B cell (primary cell): Measurements from ENCODE around the gene TOX2. TPM values are rescaled to one million over a fixed set of nuclear protein-coding genes. Genes with fewer than 3 reads are reported as not detected.

ENCODE experiments used
- ATAC-seq: fragments of 200-7000 bp; cut with Tn5 transposase; one replicate; pipeline ENCODE4 v1.10.0; 2021; ENCODE audit warnings: low read depth, mild to moderate bottlenecking, moderate number of reproducible peaks, moderate library complexity
- CTCF ChIA-PET: fragments of 350-600 bp; sonication (Branson Sonifier 250); formaldehyde crosslinking; loops from one replicate; lab custom pipeline; 2021; ENCODE audit warnings: antibody characterized with exemption, inconsistent platforms; lab: Charles Lee
- POLR2A ChIA-PET: fragments of 350-600 bp; sonication (Branson Sonifier 250); formaldehyde crosslinking; loops from one replicate; lab custom pipeline; 2021; ENCODE audit warnings: antibody characterized with exemption; lab: Charles Lee
- DNase-seq: peaks from one replicate; pipeline ENCODE4 v3.0.0; 2013
- H2AFZ ChIP-seq: 2 replicates; pipeline ENCODE4 v1.6.1; 2012; ENCODE audit warnings: mild to moderate bottlenecking, low read depth, low read length; ENCODE audit not compliant: insufficient read depth, poor library complexity, severe bottlenecking
- H3K27ac ChIP-seq, 2 donors: 1 replicate in 1 of 2; 2 replicates in 1 of 2; pipeline ENCODE4 v1.5.1; 2012 to 2013; ENCODE audit warnings: low read length in 2 of 2, mild to moderate bottlenecking in 2 of 2, moderate library complexity in 1 of 2
- H3K27me3 ChIP-seq, 4 experiments: fragments of 200-600 bp in 1 of 4; sonication (generic) in 1 of 4; replicated peaks in 1 of 4; 1 replicate in 2 of 4; 2 replicates in 2 of 4; pipeline versions ENCODE4 v1.6.1 to v1.7.0; 2013 to 2016; ENCODE audit warnings: low read length in 3 of 4, mild to moderate bottlenecking in 2 of 4, mixed read lengths in 1 of 4, moderate library complexity in 1 of 4; ENCODE audit not compliant: insufficient read depth in 4 of 4, control insufficient read depth in 3 of 4; ENCODE audit errors: control extremely low read depth in 1 of 4
- H3K36me3 ChIP-seq, 2 experiments: replicated peaks in 1 of 2; 1 replicate in 1 of 2; 2 replicates in 1 of 2; pipeline versions ENCODE4 v1.6.1 to v1.7.1; 2013; ENCODE audit warnings: low read length in 1 of 2; ENCODE audit not compliant: insufficient read depth in 2 of 2, control insufficient read depth in 1 of 2; ENCODE audit errors: control extremely low read depth in 1 of 2, extremely low read depth in 1 of 2
- H3K4me1 ChIP-seq, 2 donors: fragments of 200-600 bp in 1 of 2; sonication (generic) in 1 of 2; 1 replicate in 1 of 2; 2 replicates in 1 of 2; pipeline versions ENCODE4 v1.5.1 to v1.6.1; 2013 to 2017; ENCODE audit warnings: low read length in 2 of 2; ENCODE audit not compliant: control insufficient read depth in 2 of 2, insufficient read depth in 2 of 2
- H3K4me2 ChIP-seq: replicated peaks from 2 replicates; pipeline ENCODE3; 2012; ENCODE audit warnings: mild to moderate bottlenecking, low read depth, low read length; ENCODE audit not compliant: poor library complexity, severe bottlenecking
- H3K4me3 ChIP-seq, 5 experiments: fragments of 200-600 bp in 1 of 5; sonication (generic) in 1 of 5; 1 replicate in 3 of 5; 2 replicates in 2 of 5; pipeline versions ENCODE4 v1.5.1 to v1.7.0; 2011 to 2016; ENCODE audit warnings: low read length in 4 of 5, mild to moderate bottlenecking in 4 of 5, low read depth in 2 of 5, control low read depth in 1 of 5, moderate library complexity in 1 of 5; ENCODE audit not compliant: insufficient read depth in 1 of 5; ENCODE audit errors: control extremely low read depth in 1 of 5, extremely low read depth in 1 of 5
- H3K79me2 ChIP-seq: fragments of 200-600 bp; sonication (generic); one replicate; pipeline ENCODE4 v1.6.0; 2016; ENCODE audit warnings: low read length; ENCODE audit not compliant: control insufficient read depth, insufficient read depth
- H3K9ac ChIP-seq: fragments of 200-600 bp; sonication (generic); 2 replicates; pipeline ENCODE4 v1.6.1; 2017; ENCODE audit warnings: mild to moderate bottlenecking, low read length, moderate library complexity
- H3K9me3 ChIP-seq, 3 donors: one replicate each; pipeline versions ENCODE4 v1.6.1 to v1.7.1; 2013; ENCODE audit warnings: low read length in 2 of 3; ENCODE audit not compliant: control insufficient read depth in 2 of 3, insufficient read depth in 1 of 3; ENCODE audit errors: control extremely low read depth in 1 of 3
- H4K20me1 ChIP-seq: 2 replicates; pipeline ENCODE4 v1.6.0; 2012; ENCODE audit warnings: mild to moderate bottlenecking, low read length; ENCODE audit not compliant: insufficient read depth, control insufficient read depth, poor library complexity, severe bottlenecking
- H3K27ac Mint-ChIP-seq: one replicate; pipeline ENCODE4 v1.8.0; 2021; ENCODE audit warnings: mixed read lengths
- H3K27me3 Mint-ChIP-seq: one replicate; pipeline ENCODE4 v1.8.0; 2021; ENCODE audit warnings: mixed read lengths
- H3K4me1 Mint-ChIP-seq: one replicate; pipeline ENCODE4 v1.8.0; 2021; ENCODE audit warnings: mixed read lengths
- H3K4me3 Mint-ChIP-seq: one replicate; pipeline ENCODE4 v1.8.0; 2021; ENCODE audit warnings: mixed read lengths
- H3K9me3 Mint-ChIP-seq: one replicate; pipeline ENCODE4 v1.8.0; 2022; ENCODE audit warnings: mixed read lengths; ENCODE audit not compliant: insufficient read depth
- EZH2 ChIP-seq: IDR thresholded peaks from 2 replicates; pipeline ENCODE4 v1.6.1; 2012; ENCODE audit warnings: borderline replicate concordance, low read depth, mild to moderate bottlenecking, moderate library complexity, low read length; ENCODE audit not compliant: insufficient read depth, poor library complexity, severe bottlenecking
- WGBS: methylation state at CpG from one replicate; pipeline ENCODE4 v1.1.5; 2013; ENCODE audit warnings: missing lambda C conversion rate; ENCODE audit not compliant: insufficient coverage; 5-methylcytosine and 5-hydroxymethylcytosine counted together
- intact Hi-C: fragments of 100-400 bp; cut with micrococcal nuclease; formaldehyde crosslinking; loops from one replicate; pipeline ENCODE4 v1.10.0; 2022
- polyA plus RNA-seq: library from polyadenylated mRNA; depleted of rRNA; stranded (reverse); fragments of >200 nt; gene quantifications from 2 replicates; pipeline ENCODE4 v1.2.3, GENCODE V29; 2012
- total RNA-seq, 2 donors: library from RNA; stranded (reverse); fragments of 120-200 nt in 1 of 2; gene quantifications; 1 replicate in 1 of 2; 2 replicates in 1 of 2; pipeline versions ENCODE4 v1.2.3 to v1.2.4, GENCODE V29; 2013 to 2022
- TF ChIP-seq, protein P1 (sequence below): fragments of 200-600 bp; IDR thresholded peaks from one replicate; pipeline ENCODE4 v1.8.0; 2022; ENCODE audit warnings: antibody characterized with exemption, mild to moderate bottlenecking

TOX2 gene
- total and polyA plus RNA-seq, 2 donors (not counting 1 experiment from before 2014, with no cell fraction given) = 1.2 to 4.1 TPM

DNA sequence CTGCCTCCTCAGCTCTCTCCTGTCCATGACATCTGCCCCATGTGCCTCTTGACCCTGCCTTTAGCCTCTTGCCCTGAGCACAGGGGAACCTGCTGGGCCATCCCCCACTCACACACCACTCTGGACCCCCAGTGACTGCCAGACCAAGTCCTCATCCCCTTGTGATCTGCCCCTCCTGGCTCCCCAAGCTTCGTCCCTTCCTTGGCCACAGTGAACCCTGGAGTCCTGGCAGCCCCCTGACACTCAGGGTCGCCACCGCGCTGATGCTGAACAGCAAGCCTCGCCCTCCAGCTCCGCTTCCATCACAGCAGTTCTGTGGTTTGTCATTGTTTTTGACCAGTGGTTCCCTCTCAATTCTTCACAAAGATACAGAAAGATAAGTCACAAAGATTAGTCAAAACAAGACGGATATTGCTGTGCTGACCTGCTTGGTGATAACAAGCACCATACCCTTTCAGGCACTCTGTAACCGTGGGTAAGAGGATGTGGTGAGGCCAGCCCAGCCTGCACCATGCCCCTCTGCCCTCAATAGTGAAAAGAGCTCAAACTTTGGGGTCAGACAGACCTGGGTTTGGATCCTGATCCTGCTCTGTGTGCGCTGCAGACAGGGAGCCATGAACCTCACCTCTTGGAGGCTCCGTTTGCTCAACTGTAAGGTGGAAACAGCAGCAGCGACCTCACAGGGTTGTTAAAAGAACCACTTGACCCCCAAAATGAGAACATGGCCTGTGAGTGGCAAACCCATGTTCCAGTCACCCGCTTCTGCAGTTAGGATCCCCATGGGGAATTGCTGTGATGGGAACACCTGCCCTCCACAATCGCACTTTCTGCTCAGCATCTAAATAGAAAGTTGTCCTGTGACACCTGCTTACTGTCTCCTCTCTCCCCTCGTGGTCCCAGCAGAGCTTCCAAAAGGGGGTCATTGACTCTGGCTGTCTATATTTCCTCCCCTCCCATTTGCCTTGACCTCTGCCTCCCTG, 114.5 kb downstream of the TOX2 start:
- H3K4me3 ChIP-seq = no peak overlapping the region
- H3K27ac ChIP-seq = no peak overlapping the region
- TF ChIP-seq EZH2 = no peak
- TF ChIP-seq, protein P1, sequence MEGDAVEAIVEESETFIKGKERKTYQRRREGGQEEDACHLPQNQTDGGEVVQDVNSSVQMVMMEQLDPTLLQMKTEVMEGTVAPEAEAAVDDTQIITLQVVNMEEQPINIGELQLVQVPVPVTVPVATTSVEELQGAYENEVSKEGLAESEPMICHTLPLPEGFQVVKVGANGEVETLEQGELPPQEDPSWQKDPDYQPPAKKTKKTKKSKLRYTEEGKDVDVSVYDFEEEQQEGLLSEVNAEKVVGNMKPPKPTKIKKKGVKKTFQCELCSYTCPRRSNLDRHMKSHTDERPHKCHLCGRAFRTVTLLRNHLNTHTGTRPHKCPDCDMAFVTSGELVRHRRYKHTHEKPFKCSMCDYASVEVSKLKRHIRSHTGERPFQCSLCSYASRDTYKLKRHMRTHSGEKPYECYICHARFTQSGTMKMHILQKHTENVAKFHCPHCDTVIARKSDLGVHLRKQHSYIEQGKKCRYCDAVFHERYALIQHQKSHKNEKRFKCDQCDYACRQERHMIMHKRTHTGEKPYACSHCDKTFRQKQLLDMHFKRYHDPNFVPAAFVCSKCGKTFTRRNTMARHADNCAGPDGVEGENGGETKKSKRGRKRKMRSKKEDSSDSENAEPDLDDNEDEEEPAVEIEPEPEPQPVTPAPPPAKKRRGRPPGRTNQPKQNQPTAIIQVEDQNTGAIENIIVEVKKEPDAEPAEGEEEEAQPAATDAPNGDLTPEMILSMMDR = no peak
- H3K27me3 Mint-ChIP-seq = peaks cover 7% of the 10 kb centered on the region
- ATAC-seq (no peak), DNase-seq (no peak)
- no peak overlapping the region for H2AFZ ChIP-seq
- H3K36me3 ChIP-seq = no peaks in the 10 kb centered on the region
- ChIA-PET CTCF (no interaction called here), POLR2A (no interaction called here)
- no peak overlapping the region for H3K4me3 Mint-ChIP-seq
- intact Hi-C loops = no loop called here
- H3K9me3 Mint-ChIP-seq = no peaks in the 10 kb centered on the region
- H3K4me1 Mint-ChIP-seq = no peaks in the 10 kb centered on the region
- no peaks in the 10 kb centered on the region for H4K20me1 ChIP-seq
- H3K79me2 ChIP-seq = no peaks in the 10 kb centered on the region
- no peak overlapping the region for H3K27ac Mint-ChIP-seq
- peaks cover 0 to 3% (median 0%) of the 10 kb centered on the region in 3 donors for H3K9me3 ChIP-seq
- no peaks in the 10 kb centered on the region for H3K4me1 ChIP-seq
- 57% methylated on average over 14 of the region's 14 CpGs for WGBS
- no peak overlapping the region for H3K4me2 ChIP-seq
- H3K27me3 ChIP-seq = no peaks in the 10 kb centered on the region
- H3K9ac ChIP-seq = no peak overlapping the region

DNA sequence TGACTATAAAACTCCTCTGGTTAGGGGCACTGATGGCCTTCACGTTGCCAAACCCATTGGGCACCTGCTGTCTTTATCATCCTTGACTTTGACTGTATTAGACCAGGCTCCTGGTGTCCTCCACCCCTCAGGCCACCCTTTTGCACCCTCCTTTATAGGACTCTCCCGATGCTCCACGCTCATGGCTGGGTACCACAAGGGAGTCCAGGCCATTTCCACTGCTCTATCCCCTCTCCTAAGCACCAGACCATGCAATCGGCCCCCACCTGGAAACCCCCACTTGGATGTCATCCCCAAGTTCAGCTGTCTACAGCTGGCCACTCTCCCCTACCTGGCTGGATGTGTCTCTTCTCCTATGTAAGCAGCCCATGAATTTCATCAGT, 115.2 kb downstream of the TOX2 start:
- H3K27ac ChIP-seq = no peak overlapping the region
- H3K4me3 ChIP-seq = no peak overlapping the region
- H3K4me3 Mint-ChIP-seq = no peak overlapping the region
- H3K27me3 Mint-ChIP-seq = peaks cover 7% of the 10 kb centered on the region
- H3K36me3 ChIP-seq = no peaks in the 10 kb centered on the region
- TF ChIP-seq, protein P1 = no peak
- no peak for TF ChIP-seq EZH2
- ChIA-PET POLR2A (no interaction called here), CTCF (interaction anchor here (1.2 kb wide), 1 partner anchor 51 kb away, joined by 4 read pairs; no protein-coding TSS in a partner anchor)
- H3K4me2 ChIP-seq = no peak overlapping the region
- peaks cover 0 to 3% (median 0%) of the 10 kb centered on the region in 3 donors for H3K9me3 ChIP-seq
- no peaks in the 10 kb centered on the region for H3K4me1 Mint-ChIP-seq
- no peak overlapping the region for H3K9ac ChIP-seq
- H3K27ac Mint-ChIP-seq = no peak overlapping the region
- no peaks in the 10 kb centered on the region for H3K4me1 ChIP-seq
- intact Hi-C loops = no loop called here
- 98% methylated on average over 4 of the region's 4 CpGs for WGBS
- no peaks in the 10 kb centered on the region for H4K20me1 ChIP-seq
- H3K79me2 ChIP-seq = no peaks in the 10 kb centered on the region
- no peaks in the 10 kb centered on the region for H3K27me3 ChIP-seq
- H3K9me3 Mint-ChIP-seq = no peaks in the 10 kb centered on the region
- H2AFZ ChIP-seq = no peak overlapping the region
- DNase-seq = no peak
- no peak for ATAC-seq
